Right hindlimb (tissue), 1 donor: ENCODE measurements around the gene RAB5IF.
A peak's percentile ranks its signal among the peaks of the same experiment; 100 is the strongest.
"Not testable (repeated sequence)": the region's sequence is repeated elsewhere in the genome, so short reads cannot be mapped to it uniquely, and the experiment has no call there.

Experiments used
- DNase-seq: peaks from one replicate; pipeline ENCODE4 v3.0.0-alpha.2; 2018

The RAB5IF gene

GRCh38 chr20:36631646-36632045 lies 26.1 kb downstream of the RAB5IF start:
- no peak for DNase-seq

- no peak for DNase-seq
Observed at GRCh38 chr20:36632147-36632486, 26.5 kb downstream of the RAB5IF start.

GRCh38 chr20:36632487-36633284 lies 27.1 kb downstream of the RAB5IF start:
- DNase-seq: no peak

DNA sequence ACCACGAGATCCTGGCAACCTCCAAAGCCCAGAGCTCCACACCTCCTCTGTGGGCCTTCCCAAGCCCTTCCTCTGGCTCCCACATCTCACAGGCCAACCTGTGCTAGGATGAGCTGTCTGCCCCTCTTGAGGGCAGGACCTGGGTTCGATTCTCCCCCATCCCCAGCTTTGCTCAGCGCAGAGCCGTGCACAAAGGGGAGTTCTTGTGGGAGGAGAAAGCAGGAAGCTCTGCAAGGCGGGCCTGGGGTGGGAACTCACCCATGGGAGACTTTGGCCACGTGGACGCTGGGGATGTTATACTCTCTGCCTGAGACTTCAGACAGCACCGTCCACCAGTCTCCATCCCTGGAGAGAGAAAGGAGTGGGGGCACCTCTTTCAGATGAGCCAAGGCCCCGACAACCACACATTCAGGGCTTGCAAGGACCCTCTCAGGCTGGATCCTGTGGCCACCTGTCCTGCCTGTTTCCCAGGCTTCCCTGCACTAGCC lies 27.8 kb downstream of the RAB5IF start:
- DNase-seq: no peak

GRCh38 chr20:36634342-36634741 lies 28.8 kb downstream of the RAB5IF start:
- no peak for DNase-seq

DNA sequence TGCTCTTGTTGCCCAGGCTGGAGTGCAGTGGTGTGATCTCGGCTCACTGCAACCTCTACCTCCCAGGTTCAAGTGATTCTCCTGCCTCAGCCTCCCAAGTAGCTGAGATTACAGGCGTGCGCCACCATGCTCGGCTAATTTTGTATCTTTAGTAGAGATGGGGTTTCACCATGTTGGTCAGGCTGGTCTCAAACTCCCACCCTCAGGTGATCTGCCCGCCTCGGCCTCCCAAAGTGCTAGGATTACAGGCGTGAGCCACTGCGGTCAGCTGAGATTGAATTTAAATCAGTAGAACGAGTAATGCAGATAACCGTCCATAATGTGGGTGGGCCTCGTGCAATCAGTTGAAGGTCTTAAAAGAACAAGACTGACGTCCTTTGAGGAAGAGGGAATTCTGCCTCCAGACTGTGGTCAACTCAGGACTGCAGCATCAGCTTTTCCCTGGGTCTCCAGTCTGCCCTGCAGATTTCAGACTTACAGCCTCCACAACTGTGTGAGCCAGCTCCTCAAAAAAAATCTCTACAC lies 33.4 kb downstream of the RAB5IF start:
- DNase-seq: not testable (repeated sequence)

DNA sequence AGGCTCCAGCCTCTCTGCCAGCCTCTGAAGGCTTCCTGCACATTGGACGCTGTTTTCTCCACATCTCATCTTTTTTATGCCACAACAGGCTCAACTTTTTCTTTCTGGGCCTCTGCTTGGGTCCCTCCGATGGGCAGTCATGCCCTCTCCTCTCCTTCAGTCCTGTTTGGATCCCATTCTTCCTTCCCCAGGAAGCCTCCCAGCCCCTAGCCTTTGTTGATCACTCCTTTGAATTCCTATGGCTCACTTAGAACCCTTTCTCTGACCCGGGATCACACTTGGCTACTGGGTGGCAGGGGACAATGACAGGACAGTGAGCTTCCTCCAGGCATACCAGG lies 35.9 kb downstream of the RAB5IF start:
- no peak for DNase-seq

GRCh38 chr20:36642136-36642535 lies 36.6 kb downstream of the RAB5IF start:
- no peak for DNase-seq

- DNase-seq: no peak
Observed at GRCh38 chr20:36644032-36644705, 38.6 kb downstream of the RAB5IF start.

DNA sequence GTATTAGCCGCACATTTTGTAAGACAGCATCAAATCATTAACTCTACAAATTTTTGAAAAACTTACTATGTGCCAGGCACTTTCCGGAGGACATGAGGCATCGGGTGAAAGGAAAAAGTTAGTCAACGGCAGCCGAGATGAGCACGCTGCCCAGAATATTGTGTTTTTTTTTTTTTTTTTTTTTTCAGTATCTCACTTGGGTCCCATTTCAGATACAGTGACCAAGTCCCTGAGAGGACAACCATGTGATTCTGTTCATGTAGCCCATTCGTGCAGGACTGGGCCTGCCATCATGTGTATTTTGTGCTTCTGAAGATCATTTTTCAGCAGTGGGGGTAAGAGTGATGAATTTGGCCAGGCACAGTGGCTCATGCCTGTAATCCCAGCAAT lies 39.1 kb downstream of the RAB5IF start:
- no peak for DNase-seq

GRCh38 chr20:36645353-36645752 lies 39.8 kb downstream of the RAB5IF start:
- no peak for DNase-seq

- peak; percentile 31 for DNase-seq
Observed at GRCh38 chr20:36645998-36646397, 40.4 kb downstream of the RAB5IF start, which contains the start of gene SLA2. Gene SLA2 (minus strand): TSS chr20:36646196. CDS start chr20:36641335, 4,861 bp downstream.

DNA sequence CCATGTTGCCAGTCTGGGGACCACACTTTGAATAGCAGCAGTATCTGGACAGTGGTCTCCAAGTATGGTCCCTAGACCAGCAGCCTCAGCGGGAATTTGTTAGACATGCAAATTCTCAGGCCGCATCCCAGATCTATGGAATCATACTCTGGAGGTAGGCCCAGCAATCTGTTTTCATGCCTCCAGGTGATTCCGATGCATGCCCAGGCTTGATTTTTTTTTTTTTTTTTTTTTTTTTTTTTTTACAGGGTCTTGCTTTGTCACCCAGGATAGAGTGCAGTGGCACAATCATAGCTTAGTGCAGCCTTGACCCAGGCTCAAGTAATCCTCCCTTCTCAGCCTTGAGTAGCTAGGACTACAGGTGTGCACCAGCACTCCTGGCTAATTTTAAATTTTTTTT lies 41.1 kb downstream of the RAB5IF start:
- no peak for DNase-seq

- no peak for DNase-seq
Observed at GRCh38 chr20:36647196-36648121, 41.9 kb downstream of the RAB5IF start.

- no peak for DNase-seq
Observed at GRCh38 chr20:36653456-36653855, 47.9 kb downstream of the RAB5IF start.

DNA sequence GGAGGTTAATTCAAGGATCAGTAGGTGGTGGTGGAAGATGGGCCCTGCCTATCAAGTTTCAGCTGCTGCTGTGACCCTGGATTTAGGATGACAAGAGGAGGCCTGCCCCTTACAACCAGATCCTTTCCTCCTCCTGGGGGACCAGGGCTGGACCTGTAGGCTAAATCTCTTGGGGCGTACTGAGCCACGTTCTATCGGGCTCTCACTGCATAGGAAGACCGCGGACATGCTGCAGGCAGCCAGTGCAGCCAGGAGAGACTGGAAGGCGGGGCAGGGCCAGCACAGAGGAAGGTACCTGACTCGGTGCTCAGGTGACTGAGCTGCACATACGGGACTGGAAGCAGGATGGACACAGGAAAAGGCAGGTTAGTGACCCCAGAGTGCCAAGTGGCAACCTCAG lies 48.9 kb downstream of the RAB5IF start:
- DNase-seq: no peak

GRCh38 chr20:36655004-36655403 lies 49.4 kb downstream of the RAB5IF start:
- no peak for DNase-seq

- DNase-seq: no peak
Observed at GRCh38 chr20:36656733-36657132, 51.2 kb downstream of the RAB5IF start.

DNA sequence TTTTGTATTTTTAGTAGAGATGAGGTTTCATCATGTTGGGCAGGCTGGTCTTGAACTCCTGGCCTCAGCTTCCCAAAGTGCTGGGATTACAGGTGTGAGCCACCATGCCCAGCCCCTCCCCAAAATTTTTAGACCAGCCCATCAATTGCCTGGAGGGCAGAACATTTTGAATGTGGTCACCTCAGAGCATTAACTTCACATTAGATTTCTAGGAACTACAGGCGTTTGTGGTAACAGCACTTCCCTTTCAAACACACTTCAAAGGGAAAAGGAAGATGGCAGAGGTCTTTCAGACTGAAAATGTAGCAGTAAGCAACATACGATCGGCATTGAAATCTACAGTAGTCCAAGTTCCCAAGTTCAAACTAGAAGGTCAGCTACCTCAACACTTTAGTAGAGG lies 52.7 kb downstream of the RAB5IF start:
- no peak for DNase-seq
